ENCODE results near the gene C15orf40. TPM values are rescaled to one million over a fixed set of nuclear protein-coding genes. Genes with fewer than 3 reads are reported as not detected.

C15orf40 gene
- polyA plus RNA-seq (2012; ENCODE audit: insufficient read depth, insufficient read length, low read depth): 16.4 TPM

DNA sequence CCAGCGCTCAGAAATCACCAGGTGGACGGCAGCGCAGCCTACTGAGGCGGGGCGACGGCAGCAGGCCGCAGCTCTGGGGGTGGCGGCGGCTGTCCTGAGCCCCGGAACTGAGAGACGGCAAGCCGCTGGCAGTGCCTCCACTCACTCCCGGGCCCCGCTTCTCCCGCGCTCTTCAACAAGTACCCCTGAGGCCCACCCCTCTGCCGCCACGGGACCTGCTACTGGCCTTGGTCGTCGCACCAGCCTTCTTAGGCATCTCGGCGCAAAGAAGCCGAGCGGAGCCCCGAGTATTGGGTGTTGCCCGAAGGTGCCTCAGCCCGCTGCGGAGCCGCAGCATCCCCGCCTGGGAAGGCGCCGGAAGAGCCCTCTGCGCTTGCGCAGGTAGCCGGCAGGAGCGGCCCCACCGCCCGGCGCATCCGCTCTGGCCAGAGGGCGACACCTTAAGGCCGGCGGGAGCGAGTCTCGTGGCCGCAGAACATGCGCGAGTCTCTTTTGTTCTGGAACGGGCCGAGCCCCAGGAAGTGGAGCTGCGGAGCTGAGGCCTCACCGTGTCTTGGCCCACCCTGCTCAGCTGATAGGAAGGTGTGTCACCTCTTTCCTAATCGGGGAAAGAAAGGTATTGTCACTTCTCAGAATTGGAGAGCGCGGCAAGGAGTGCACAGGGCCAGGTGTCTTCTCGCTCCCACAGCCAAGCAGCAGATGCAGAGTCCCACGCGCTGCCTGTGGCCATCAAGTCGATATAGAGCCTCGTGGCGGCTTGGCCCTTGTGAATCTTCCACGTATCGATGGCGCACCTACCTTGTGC lies at the start of gene C15orf40:
C15orf40 (minus strand) TSS at position 369 of the 805 bp plus-strand sequence; CDS start at position 337, 32 bp downstream.
- TF ChIP-seq, protein P1, sequence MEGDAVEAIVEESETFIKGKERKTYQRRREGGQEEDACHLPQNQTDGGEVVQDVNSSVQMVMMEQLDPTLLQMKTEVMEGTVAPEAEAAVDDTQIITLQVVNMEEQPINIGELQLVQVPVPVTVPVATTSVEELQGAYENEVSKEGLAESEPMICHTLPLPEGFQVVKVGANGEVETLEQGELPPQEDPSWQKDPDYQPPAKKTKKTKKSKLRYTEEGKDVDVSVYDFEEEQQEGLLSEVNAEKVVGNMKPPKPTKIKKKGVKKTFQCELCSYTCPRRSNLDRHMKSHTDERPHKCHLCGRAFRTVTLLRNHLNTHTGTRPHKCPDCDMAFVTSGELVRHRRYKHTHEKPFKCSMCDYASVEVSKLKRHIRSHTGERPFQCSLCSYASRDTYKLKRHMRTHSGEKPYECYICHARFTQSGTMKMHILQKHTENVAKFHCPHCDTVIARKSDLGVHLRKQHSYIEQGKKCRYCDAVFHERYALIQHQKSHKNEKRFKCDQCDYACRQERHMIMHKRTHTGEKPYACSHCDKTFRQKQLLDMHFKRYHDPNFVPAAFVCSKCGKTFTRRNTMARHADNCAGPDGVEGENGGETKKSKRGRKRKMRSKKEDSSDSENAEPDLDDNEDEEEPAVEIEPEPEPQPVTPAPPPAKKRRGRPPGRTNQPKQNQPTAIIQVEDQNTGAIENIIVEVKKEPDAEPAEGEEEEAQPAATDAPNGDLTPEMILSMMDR (IDR thresholded peaks at IDR 0.05; ENCODE audit: low read depth, low read length): peak; percentile 60
- Histone ChIP-seq H3K9me3 (no peaks in the 10 kb centered on the region), H3K36me3 (peaks cover 16% of the 10 kb centered on the region), H3K4me3 (ENCODE audit: low read depth, low read length) (peak within 1 kb of the TSS; percentile 72), H3K27me3 (no peaks in the 10 kb centered on the region), H3K4me1 (peaks cover 2% of the 10 kb centered on the region; the same call in 1 of the 2 replicates)
- DNase-seq: peak; percentile 93

DNA sequence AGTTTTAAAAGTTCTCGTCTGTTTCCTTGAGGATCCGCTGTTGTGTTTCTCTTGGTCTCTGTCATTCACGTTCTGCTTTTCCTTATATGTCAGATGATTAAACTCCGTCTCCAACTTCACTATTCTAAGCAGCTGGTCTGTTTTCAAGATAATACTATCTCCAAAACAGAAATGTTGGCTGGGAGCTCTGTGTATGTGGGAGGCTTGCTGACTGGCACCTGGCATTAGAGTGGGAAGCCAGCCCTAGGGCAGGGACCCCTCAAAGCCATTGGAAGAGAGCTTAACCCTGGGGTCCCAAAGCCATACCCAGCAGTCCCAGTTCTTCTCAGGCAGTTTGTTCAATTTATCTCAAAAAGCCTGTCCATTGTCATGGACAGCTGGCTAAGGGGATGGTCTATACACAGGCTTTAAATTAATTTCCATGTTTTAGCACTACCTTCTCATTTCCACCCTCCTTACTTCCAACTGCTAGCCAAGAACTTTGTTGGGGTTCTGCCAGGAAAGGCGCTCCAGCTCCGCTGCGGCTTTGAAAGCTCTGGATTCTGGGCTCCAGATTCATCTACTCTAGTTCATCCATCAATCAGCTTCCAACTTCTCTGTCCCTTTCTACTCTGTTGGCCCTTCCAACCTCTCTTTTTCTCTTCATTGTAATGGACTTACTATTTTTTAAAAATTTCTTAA lies 46.4 kb upstream of the C15orf40 start:
- Histone ChIP-seq H3K9me3 (no peaks in the 10 kb centered on the region), H3K4me1 (peaks cover 4% of the 10 kb centered on the region; the same call in 1 of the 2 replicates), H3K36me3 (peaks cover 57% of the 10 kb centered on the region), H3K4me3 (ENCODE audit: low read depth, low read length) (no peak overlapping the region), H3K27me3 (no peaks in the 10 kb centered on the region)
- TF ChIP-seq, protein P1 (IDR thresholded peaks at IDR 0.05; ENCODE audit: low read depth, low read length): no peak
- peak; percentile 18 for DNase-seq

DNA sequence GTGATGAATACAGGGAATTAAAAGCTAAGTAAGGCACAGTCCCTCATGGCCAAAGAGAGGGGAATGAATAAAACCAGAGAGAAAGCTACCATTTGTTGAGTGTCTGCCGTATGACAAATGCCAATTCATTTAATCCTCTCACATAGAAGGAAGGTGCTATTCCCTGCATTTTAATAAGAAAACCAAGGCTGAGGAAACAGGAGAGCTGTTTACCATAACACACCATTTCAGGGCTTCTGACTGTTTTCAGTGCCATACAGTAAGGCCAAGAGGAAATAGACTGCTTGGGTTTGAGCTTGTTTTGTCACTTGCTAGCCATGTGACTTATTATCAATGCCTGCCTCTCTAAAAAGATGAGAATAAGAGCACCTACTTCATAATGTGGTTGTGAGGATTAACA lies 45.6 kb upstream of the C15orf40 start:
- peaks cover 4% of the 10 kb centered on the region; the same call in 1 of the 2 replicates for H3K4me1 ChIP-seq
- TF ChIP-seq, protein P1 (IDR thresholded peaks at IDR 0.05; ENCODE audit: low read depth, low read length): no peak
- H3K36me3 ChIP-seq: peaks cover 53% of the 10 kb centered on the region
- DNase-seq: no peak
- no peaks in the 10 kb centered on the region for H3K9me3 ChIP-seq
- H3K27me3 ChIP-seq: no peaks in the 10 kb centered on the region
- no peak overlapping the region for H3K4me3 ChIP-seq (ENCODE audit: low read depth, low read length)

DNA sequence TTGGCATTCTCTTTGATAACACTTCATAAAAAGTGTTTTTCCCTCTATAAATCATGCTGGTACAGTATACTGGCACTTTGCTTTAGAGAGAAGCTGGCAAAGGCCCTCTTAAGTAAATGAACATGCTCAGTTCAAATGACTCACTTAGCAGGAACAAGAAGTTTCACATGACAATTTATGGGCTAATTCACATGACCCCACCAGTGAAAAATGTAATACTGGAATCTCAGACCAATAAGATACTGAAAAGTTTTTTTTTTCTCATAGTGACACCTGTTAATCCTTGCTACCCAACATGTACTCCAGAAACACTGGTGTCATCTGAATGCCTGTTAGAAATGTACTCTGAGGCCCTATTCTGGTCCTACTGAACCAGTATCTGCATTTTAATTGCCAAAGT lies 41.7 kb upstream of the C15orf40 start:
- TF ChIP-seq, protein P1 (IDR thresholded peaks at IDR 0.05; ENCODE audit: low read depth, low read length): no peak
- no peaks in the 10 kb centered on the region for H3K9me3 ChIP-seq
- H3K27me3 ChIP-seq: no peaks in the 10 kb centered on the region
- no peaks in the 10 kb centered on the region; the same call in 1 of the 2 replicates for H3K4me1 ChIP-seq
- no peak overlapping the region for H3K4me3 ChIP-seq (ENCODE audit: low read depth, low read length)
- no peak for DNase-seq
- peaks cover 61% of the 10 kb centered on the region for H3K36me3 ChIP-seq

DNA sequence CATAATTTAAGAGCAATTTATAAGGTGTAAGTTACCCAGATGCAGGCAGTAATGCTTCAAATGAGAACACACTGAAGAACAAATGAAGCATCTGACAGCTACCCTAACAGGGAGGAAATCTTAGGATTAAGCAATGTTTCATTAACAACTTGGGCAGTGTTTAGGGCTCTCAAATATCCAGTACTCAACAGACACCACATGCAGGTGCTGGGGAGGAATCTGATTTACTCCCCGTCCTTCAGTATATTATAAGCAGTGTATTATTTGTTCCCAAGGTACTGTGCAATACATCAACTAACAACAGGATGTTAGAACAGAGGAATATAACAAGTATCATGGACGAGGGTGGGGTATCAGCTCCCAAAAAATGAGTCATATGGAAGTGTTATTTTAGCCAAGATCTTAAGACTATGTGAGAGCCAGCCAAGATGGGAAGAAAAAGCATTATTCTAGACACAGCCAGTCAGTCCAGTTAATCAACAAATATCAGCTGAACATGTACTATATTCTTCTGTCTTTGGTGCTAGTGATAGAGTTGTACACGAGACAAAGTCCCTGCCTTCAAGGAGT lies 35.2 kb upstream of the C15orf40 start:
- Histone ChIP-seq H3K4me1 (no peaks in the 10 kb centered on the region), H3K27me3 (no peaks in the 10 kb centered on the region), H3K4me3 (ENCODE audit: low read depth, low read length) (no peak overlapping the region), H3K36me3 (peaks cover 59% of the 10 kb centered on the region), H3K9me3 (no peaks in the 10 kb centered on the region)
- TF ChIP-seq, protein P1 (IDR thresholded peaks at IDR 0.05; ENCODE audit: low read depth, low read length): no peak
- DNase-seq: no peak
